GM18511 (cell line): Measurements from ENCODE around the gene MYO9A.
"Not testable (repeated sequence)": the region's sequence is repeated elsewhere in the genome, so short reads cannot be mapped to it uniquely, and the experiment has no call there.

Source experiments
- ATAC-seq: cut with Tn5 transposase; IDR thresholded peaks from one replicate; pipeline ENCODE4 v1.9.1; 2021; ENCODE audit warnings: mild to moderate bottlenecking, moderate library complexity; ENCODE audit not compliant: unreplicated experiment

Gene MYO9A

DNA sequence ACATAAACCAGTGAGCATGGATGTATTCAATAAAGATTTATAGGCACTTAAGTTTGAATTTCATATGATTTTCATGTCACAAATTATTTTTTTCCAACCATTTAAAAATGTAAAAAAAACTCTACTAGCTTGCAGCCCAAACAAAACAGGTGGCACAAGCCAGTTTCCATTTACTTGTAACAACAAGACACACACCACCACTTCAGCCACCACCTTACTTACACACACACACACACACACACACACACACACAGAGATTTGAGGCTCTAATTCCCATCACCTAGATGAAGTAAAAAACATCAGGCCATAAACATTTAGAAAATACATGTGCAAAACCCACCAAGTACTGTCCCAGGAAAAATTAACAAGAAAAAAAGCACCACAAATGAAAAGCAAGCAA lies 25.3 kb downstream of the MYO9A start:
- no peak for ATAC-seq

DNA sequence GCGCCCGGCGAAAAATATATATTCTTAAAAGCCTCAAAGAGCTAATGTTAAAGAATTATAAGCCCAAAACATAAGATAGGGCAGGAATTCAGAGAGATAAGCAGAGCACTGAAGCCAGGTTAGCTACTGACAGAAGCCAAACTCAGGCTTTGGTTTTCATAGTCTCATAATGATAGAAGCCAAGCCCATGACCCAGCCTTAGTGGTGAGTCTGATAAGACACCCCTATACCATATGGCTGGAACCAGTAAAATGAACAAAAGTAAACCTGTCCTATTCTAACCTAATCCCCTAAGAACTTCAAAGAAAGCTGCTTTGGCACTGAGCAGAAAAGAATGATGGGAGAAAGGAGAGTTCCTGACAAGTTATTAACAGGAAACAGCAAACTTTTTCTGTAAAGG lies 25.9 kb downstream of the MYO9A start:
- no peak for ATAC-seq

DNA sequence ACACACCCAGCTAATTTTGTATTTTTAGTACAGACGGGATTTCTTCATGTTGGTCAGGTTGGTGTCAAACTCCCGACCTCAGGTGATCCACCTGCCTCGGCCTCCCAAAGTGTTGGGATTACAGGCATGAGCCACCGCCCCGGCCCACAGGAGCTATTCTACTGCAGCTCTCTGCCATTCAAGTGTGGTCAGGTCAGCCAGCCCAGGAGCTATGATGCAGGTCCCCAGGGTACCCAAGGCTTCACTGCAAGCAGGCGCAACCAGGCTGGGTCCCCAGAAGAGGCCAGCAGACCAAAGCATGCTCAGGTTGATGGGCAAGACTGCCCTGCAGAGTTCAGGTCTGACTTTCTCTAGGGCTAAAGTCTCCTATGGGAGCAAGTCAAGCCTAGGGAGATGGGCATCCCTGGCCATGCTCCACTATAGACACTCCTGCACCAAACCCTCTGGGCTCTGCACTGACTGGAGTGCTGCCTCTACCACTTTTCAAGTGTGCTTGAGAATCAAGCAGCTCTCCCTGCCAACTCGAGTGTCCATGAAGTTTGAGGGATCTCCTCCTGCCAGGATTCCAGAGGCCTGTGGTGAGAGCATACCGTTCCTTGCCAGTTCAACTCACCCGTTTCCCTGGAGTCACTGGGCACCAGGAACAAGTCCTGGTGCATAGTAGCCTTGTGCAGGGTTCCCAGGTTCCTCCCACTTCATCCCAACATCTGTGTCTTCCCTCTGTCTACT lies 30.9 kb downstream of the MYO9A start:
- ATAC-seq = no peak

- no peak for ATAC-seq
Measured at GRCh38 chr15:72086010-72086697, 31.8 kb downstream of the MYO9A start.

DNA sequence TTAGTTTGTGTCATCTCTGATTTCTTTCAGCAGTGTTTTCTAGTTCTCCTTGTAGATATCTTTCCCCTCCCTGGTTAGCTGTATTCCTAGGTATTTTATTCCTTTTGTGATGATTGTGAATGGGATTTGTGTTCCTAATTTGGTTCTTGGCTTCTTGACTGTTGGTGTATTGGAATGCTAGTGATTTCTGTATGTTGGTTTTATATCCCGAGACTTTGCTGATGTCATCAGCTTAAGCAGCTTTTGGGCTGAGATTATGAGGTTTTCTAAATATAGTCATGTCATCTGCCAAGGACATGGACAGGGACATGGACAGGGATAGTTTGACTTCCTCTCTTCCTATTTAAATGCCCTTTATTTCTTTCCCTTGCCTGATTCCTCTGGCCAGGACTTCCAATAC lies 35.8 kb downstream of the MYO9A start:
- ATAC-seq = no peak

DNA sequence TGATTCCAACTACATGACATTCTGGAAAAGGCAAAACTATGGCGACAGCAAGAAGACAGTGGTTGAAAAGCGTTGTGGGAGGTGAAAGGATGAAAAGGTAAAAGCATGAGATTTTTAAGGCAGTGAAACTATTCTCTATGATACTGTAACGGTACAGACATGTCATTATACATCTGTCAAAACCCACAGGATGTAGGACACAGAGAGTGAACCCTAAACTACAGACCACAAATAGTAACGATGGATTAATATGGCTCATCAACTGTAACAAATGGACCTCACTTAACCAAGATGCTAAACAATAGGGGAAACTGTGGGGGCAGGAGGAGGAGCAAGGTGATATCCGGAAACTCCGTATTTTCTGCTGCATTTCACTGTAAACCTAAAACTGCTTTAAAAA lies 39.1 kb downstream of the MYO9A start:
- peak; percentile 78 for ATAC-seq

- ATAC-seq = no peak
Measured at GRCh38 chr15:72077950-72078349, 40.0 kb downstream of the MYO9A start.

GRCh38 chr15:72074335-72075060 lies 43.5 kb downstream of the MYO9A start:
- no peak for ATAC-seq

DNA sequence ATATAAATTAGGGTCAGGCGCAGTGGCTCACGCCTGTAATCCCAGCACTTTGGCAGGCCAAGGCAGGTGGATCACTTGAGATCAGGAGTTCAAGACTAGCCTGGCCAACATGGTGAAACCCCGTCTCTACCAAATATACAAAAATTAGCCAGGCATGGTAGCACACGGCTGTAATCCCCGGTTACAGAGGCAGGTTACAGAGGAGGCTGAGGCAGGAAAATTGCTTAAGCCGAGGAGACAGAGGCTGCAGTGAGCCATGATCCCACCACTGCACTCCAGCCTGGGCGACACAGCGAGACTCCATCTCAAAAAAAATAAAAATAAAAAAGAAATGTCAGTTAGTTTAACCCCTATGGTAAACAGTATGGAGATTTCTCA lies 46.5 kb downstream of the MYO9A start:
- not testable (repeated sequence) for ATAC-seq

DNA sequence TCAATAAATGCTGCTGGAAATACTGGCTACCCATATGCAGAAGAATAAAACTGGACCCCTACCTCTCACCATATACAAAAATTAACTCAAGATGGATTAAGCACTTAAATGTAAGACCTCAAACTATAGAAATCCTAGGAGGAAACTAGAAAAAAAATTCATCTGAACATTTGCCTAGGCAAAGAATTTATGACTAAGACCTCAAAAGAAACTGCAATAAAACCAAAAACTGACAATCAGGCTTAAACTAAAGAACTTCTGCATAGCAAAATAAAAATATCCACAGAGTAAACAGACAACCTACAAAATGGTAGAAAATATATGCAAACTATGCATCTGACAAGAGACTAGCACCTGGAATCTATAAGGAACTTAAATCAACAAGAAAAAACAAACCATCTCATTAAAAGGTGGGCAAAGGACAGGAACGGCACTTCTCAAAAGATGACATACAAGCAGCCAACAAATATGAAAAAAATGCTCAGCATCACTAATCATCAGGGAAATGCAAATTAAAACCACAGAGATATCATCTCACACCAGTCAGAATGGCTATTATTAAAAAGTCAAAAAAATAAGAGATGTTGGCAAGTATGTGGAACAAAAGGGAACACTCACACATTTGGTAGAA lies 47.0 kb downstream of the MYO9A start:
- no peak for ATAC-seq

DNA sequence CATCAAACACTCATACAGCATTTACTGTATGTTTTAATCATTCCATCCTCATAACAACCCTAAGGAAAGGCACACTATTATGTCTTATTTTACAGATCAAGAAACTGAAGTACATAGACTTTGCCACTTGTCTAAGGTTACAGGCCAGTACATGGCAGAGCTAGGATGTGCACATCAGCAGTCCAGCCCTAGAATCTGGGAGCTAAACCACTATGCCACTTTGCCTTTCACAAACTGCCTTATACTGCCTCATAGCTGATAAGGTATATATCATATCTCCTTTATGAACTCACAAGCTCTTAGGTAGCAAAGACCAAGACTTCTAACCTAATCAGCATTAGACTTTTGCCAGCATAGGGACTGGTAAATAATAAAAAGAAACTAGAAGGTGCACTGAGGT lies 49.1 kb downstream of the MYO9A start:
- no peak for ATAC-seq

GRCh38 chr15:72065801-72066200 lies 52.1 kb downstream of the MYO9A start:
- ATAC-seq = no peak

- ATAC-seq = no peak
Measured at GRCh38 chr15:72063186-72063585, 54.8 kb downstream of the MYO9A start.

DNA sequence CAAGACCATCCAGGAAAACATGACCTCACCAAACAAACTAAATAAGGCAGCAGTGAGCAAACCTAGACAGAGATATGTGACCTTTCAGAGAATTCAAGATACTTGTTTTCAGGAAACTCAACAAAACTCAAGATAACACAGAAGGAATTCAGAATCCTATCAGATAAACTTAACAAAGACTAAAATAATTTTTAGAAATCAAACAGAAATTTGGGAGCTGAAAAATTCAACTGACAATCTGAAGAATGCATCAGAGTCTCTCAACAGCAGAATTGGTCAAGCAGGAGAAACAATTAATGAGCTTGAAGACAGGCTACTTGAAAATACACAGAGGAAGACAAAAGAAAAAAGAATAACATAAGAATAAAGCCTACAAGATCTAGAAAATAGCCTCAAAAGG lies 55.6 kb downstream of the MYO9A start:
- no peak for ATAC-seq

DNA sequence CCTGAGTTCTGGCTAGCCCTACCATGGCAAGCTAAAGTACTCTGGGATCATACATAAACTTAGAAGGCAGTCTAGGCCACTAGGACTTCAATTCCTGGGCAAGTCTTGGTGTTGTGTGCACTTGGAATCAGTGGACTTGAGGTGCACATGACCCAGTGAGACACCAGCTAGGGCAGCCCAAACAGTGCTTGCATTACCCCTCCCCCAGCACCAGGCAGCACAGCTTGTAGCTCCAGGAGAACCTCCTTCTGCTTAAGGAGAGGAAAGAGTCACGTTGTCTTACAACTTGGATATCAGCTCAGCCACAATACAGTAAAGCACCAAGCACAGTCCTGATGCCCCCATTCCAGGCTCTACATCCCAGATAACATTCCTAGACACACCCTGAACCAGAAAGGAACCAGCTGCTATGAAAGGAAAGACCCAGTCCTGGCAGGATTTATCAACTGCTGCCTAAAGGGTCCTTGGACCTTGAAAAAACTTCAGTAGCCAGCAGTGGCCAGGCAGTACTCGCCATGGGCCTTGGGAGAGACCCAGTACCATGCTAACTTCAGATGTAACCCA lies 57.2 kb downstream of the MYO9A start:
- ATAC-seq = no peak

GRCh38 chr15:72058585-72058984 lies 59.4 kb downstream of the MYO9A start:
- ATAC-seq = no peak

GRCh38 chr15:72057548-72058091 lies 60.3 kb downstream of the MYO9A start:
- no peak for ATAC-seq

GRCh38 chr15:72056217-72056616 lies 61.7 kb downstream of the MYO9A start:
- ATAC-seq = not testable (repeated sequence)

- not testable (repeated sequence) for ATAC-seq
Measured at GRCh38 chr15:72053297-72053696, 64.7 kb downstream of the MYO9A start.

GRCh38 chr15:72050700-72051099 lies 67.2 kb downstream of the MYO9A start:
- ATAC-seq = no peak

DNA sequence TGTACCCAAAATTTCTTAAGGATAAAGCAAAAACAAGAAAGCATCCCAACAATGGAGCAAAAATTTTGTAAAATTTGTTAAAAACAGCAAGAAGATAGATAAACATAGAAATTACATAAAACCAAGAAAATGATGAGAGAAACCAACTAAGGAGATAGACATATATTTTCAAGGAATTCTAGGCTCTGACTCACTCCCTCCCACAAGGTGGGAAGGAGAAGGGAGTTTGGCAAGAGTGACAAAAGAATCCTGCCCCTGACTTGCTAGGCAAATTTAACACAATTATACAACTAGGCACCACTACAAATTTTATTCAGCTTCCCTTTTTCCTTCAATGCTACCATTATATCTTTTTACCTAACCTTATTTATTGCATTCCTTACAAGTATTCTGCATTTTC lies 70.9 kb downstream of the MYO9A start:
- no peak for ATAC-seq
